ENCODE measurements around the gene RNF183. TPM values are rescaled to one million over a fixed set of nuclear protein-coding genes. Genes with fewer than 3 reads are reported as not detected.

Gene RNF183
- total RNA-seq, 8 experiments from 2014 or later, result 0.14 to 1.6 (median 0.29) TPM; not detected in 1

DNA sequence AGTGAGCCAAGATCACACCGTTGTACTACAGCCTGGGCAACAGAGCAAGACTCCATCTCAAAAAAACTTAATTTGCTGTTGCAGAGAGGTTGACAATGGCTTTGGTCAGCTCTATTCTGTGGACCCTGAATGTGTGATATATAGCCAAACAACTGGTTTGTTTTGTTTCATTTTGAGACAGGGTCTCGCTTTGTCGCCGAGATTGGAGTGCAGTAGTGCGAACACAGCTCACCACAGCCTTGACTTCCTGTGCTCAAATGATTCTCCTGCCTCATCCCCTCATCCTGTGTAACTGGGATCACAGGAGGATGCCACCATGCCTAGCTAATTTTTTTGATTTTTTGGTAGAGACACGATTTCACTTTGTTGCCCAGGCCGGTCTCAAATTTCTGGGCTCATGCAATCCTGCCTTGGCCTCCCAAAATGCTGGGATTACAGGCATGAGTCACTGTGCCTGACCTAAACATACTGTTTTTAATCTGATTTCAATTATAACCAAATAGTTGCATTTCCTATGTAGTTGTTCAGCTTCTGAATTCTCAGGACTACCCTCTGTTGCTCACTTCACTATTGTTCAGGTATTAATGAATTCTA lies 9.8 kb downstream of the RNF183 start:
- ATAC-seq (replicated peaks in 6 of 8), result peak in 1 of 8 experiments; percentile 60
- Histone ChIP-seq H3K27ac (no peak overlapping the region), H3K4me3 (no peak overlapping the region), H3K4me1 (replicated peaks in 1 of 2) (no peaks in the 10 kb centered on the region)
- in situ Hi-C loops (cut with MboI; ENCODE audit: low pct_unique_long_range_greater_than_20kb in 2 of 9, low sequenced_read_pairs in 9 of 9, unreplicated experiment in 9 of 9), result no loop called here
- 80 to 100% (median 95%) methylated on average over 1 to 6 of the region's 7 CpGs; no CpG with 5 or more reads in 1 of the 10 experiments for WGBS, 10 experiments

DNA sequence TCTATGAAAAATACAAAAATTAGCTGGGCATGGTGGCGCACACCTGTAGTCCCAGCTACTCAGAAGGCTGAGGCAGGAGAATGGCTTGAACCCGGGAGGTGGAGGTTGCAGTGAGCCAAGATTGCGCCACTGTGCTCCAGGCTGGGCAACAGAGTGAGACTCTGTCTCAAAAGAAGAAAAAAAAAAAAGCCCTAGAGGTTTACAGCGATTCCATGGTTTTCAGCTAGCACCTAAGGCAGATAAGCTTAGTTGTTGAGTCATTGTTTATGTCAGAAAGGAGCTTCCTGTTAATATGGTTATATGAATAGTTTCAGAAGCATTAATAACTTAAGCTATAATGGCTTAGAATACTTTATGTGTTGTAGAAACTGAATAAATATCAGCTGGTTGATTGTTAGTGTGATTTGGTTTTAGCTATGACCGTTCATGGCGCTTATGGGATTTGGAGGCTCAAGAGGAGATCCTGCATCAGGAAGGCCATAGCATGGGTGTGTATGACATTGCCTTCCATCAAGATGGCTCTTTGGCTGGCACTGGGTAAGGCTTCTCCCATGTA lies 13.0 kb downstream of the RNF183 start:
- Histone ChIP-seq H3K4me3 (no peak overlapping the region), H3K4me1 (replicated peaks in 1 of 2) (no peaks in the 10 kb centered on the region), H3K27ac (no peak overlapping the region)
- 92 to 100% (median 100%) methylated on average over 1 to 6 of the region's 6 CpGs for WGBS, 10 experiments
- in situ Hi-C loops (cut with MboI; ENCODE audit: low pct_unique_long_range_greater_than_20kb in 2 of 9, low sequenced_read_pairs in 9 of 9, unreplicated experiment in 9 of 9), result no loop called here
- ATAC-seq (replicated peaks in 6 of 8), result no peak

DNA sequence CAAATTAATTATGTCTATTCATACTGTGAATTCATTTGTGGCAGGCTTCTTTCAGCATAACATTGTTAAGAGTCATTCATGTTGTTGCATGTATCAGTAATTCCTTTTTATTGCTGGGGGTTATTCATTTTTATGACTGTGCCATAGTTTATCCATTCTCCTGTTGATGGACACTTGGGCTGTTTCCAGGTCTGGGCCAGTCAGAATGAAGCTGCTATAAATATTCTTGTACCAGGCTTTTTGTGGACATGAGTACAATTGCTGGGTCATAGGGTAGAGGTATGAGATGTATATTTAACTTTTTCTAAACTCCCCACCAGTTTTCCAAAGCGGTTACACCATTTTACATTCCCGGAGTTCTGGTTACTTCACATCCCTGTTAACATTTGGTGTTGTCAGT lies 14.1 kb downstream of the RNF183 start:
- WGBS, 10 experiments, result 81 to 100% (median 100%) methylated on average over 1 to 2 of the region's 2 CpGs; no CpG with 5 or more reads in 1 of the 10 experiments
- Histone ChIP-seq H3K27ac (no peak overlapping the region), H3K4me1 (replicated peaks in 1 of 2) (no peaks in the 10 kb centered on the region), H3K4me3 (no peak overlapping the region)
- no peak for ATAC-seq (replicated peaks in 6 of 8)
- in situ Hi-C loops (cut with MboI; ENCODE audit: low pct_unique_long_range_greater_than_20kb in 2 of 9, low sequenced_read_pairs in 9 of 9, unreplicated experiment in 9 of 9), result no loop called here

DNA sequence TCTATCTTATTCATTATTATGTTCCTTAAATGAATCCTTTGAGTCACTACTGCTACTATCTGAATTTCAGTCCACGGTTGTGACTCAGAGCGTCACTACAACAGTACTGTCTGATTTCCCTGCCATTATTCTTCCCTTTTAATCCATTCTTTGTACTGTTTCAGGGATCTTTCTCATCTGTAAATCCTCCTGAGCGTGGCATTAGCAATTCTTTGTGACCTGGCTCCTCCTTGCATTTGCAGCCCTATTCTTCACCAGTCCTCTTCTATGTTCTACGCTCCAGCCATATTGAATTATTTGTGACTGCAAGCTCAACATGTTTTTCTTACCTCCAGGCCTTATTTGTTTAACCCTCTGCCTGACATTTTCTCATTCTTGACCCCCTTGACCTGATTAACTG lies 21.8 kb downstream of the RNF183 start:
- Histone ChIP-seq H3K4me1 (replicated peaks in 1 of 2) (peaks cover 1 to 5% of the 10 kb centered on the region in 2 donors), H3K4me3 (no peak overlapping the region), H3K27ac (no peak overlapping the region)
- no peak for ATAC-seq (replicated peaks in 6 of 8)
- 78 to 100% (median 96%) methylated on average over 1 to 4 of the region's 4 CpGs for WGBS, 10 experiments
- in situ Hi-C loops (cut with MboI; ENCODE audit: low pct_unique_long_range_greater_than_20kb in 2 of 9, low sequenced_read_pairs in 9 of 9, unreplicated experiment in 9 of 9), result no loop called here

DNA sequence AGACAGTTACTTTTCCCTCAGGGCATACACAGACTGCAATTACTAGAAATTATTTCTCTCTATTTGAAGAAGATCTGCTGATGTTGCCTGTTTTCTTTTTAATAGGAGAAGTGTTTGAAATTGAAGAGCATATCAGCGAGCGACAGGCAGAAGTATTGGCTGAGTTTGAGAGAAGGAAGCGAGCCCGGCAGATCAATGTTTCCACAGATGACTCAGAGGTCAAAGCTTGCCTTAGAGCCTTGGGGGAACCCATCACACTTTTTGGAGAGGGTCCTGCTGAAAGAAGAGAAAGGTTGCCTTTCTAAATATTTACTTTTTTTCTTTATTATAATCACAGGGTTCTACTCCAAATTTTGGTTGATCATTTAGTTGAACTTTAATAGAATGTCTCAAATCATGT lies 24.3 kb downstream of the RNF183 start:
- Histone ChIP-seq H3K4me1 (replicated peaks in 1 of 2) (peaks cover 8 to 12% of the 10 kb centered on the region in 2 donors), H3K27ac (no peak overlapping the region), H3K4me3 (no peak overlapping the region)
- ATAC-seq (replicated peaks in 6 of 8), result no peak
- in situ Hi-C loops (cut with MboI; ENCODE audit: low pct_unique_long_range_greater_than_20kb in 2 of 9, low sequenced_read_pairs in 9 of 9, unreplicated experiment in 9 of 9), result no loop called here
- 76 to 100% (median 92%) methylated on average over 2 to 4 of the region's 4 CpGs; no CpG with 5 or more reads in 2 of the 10 experiments for WGBS, 10 experiments

DNA sequence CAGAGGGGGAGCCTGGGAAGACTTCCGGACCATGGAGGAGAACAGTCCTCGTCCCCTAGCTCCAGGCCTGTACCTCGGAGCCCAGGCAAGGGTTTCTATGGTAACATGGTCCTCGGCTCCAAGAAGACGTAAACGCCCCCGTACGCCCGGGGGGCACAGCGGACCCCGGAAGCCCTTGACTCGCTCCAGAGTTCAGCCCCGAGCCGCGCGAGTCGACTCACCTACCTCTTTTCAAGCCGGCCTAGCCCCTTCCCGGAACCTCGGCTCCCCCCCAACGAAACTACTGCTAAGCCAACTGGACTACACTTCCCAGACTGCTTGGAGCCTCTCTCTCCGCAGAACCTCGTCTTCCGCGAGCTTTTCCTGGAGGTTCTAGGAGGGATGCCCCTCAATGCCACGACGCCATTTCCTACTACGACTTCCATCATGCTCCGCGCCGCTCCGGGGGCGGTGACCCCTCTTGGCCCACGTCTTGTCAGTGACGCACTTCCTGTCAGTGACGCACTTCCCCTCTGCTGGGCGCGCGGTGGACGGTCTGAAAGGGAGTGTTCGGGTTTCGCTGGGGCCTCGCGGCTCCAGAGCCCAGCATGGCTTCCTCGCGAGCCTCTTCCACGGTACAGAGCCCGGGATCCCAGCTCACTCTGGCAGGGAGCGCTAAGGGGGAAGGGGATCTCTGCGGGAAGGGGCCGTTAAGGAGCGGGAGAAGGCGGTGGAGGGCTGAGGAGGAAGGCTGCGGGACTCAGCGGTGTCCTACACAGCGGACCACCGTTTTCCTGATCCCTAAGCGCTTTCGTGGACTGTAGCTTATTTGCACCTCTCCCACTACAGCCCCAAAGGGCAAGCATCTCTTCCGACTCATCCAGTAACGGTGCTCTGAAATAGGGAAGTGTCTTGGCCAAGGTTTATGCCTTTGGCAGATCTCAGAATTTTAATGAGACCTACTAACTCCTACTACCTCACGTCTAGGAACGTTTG lies 27.7 kb downstream of the RNF183 start, which contains the start of the genes CDC26 and PRPF4:
Gene CDC26 (minus strand): TSS at position 416 of the 975 bp plus-strand sequence. CDS start 3,065 bp downstream, outside the sequence.
Gene PRPF4 (plus strand): TSS at position 502 of the 975 bp plus-strand sequence. CDS start 86 bp downstream, at position 588.
- in situ Hi-C loops (cut with MboI; ENCODE audit: low pct_unique_long_range_greater_than_20kb in 2 of 9, low sequenced_read_pairs in 9 of 9, unreplicated experiment in 9 of 9), result no loop called here
- H3K4me3 ChIP-seq, result peak within 1 kb of the TSS; percentile 83 to 99 (median 87)
- WGBS, 10 experiments, result 0 to 7% (median 0%) methylated on average over 2 to 26 of the region's 63 CpGs; no CpG with 5 or more reads in 3 of the 10 experiments
- peak within 1 kb of the TSS; percentile 87 to 91 for H3K27ac ChIP-seq
- peak; percentile 93 to 95 (median 94) for ATAC-seq (replicated peaks in 6 of 8)
- H3K4me1 ChIP-seq (replicated peaks in 1 of 2), result peaks cover 8 to 13% of the 10 kb centered on the region in 2 donors

DNA sequence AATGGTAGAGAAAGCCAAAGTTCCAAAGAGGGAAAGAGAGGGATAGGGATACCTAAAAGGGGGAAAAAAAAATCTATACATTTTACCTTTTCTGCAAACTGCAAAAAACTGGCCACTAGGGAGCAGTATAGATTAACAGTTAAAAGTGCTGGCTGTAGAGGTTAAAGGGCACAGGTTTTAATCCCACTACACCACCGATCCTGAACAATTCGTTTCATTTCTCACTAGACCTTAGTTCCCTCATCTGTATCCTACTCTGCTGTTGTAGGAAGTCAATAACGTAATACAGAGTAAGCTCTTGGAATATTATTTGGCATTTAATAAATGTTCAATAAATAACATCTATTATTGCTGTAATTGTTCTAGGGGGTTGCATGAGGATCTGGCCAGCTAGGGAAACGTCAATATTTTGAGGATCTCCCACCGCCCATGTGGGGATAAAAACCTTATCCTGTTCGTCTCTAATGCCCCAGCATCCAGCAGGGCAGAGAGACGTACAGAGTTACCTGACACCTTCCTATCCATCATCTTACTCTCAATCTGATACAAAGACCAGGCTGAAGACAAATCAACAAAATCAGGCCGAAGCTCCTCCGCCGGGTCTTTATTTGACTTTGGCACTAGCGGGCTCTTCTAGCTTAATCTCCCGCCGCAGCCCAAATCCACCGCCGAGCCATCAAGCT lies 28.6 kb downstream of the RNF183 start:
- Histone ChIP-seq H3K27ac (peak overlapping the region; percentile 87 to 91), H3K4me1 (replicated peaks in 1 of 2) (peaks cover 8 to 13% of the 10 kb centered on the region in 2 donors), H3K4me3 (peak overlapping the region; percentile 83 to 99 (median 87))
- WGBS, 10 experiments, result 0 to 3% (median 0%) methylated on average over 1 to 12 of the region's 15 CpGs
- in situ Hi-C loops (cut with MboI; ENCODE audit: low pct_unique_long_range_greater_than_20kb in 2 of 9, low sequenced_read_pairs in 9 of 9, unreplicated experiment in 9 of 9), result loop anchor here in 1 of 9 experiments (25.0 kb wide), 1 partner anchor 388 kb away; no protein-coding TSS in a partner anchor
- peak in 7 of 8 experiments; percentile 0 to 2 (median 1) for ATAC-seq (replicated peaks in 6 of 8)

DNA sequence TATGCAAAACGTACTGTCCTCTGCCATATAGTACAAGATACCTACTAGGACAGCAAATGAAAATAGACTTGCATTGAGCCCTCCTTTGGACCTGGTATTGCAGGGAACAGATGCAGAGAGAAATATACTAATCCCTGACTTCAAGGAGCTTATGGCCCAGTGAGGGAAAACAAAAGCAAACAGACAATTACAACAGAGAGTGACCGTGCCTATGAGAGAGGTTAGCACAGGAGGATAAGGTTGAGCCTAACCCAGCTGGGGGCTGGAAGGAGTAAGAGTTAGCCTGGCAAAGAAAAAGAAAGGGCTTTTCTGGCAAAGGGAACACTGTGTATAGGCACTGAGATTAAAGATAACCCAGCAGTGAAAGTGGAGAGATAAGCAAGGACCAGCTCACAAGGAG lies 33.3 kb downstream of the RNF183 start:
- no peak for ATAC-seq (replicated peaks in 6 of 8)
- no peak overlapping the region for H3K27ac ChIP-seq
- H3K4me1 ChIP-seq (replicated peaks in 1 of 2), result peaks cover 4 to 7% of the 10 kb centered on the region in 2 donors
- 50 to 100% (median 83%) methylated on average over 1 to 2 of the region's 2 CpGs; no CpG with 5 or more reads in 1 of the 10 experiments for WGBS, 10 experiments
- H3K4me3 ChIP-seq, result no peak overlapping the region
- in situ Hi-C loops (cut with MboI; ENCODE audit: low pct_unique_long_range_greater_than_20kb in 2 of 9, low sequenced_read_pairs in 9 of 9, unreplicated experiment in 9 of 9), result loop anchor here in 1 of 9 experiments (25.0 kb wide), 1 partner anchor 392 kb away; no protein-coding TSS in a partner anchor

DNA sequence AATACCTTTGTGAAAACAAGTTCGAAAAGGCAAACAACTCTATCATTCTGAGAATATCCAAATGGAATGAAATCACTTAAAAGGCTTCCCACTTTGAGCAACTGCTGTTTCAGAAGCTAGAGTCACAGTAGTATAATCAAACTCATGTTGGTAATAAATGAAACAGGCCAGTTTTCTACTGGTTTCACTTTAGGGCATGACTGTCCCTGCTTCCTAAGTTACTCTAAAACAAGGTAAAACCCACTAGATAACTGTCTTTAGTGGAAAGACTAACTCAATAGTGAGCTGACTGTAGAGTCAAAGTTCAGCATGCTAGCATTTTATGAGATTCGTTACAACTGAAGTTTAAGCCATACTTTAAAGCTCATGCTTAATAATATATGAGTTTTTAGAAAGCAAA lies 33.8 kb downstream of the RNF183 start:
- Histone ChIP-seq H3K4me1 (replicated peaks in 1 of 2) (peaks cover 4 to 6% of the 10 kb centered on the region in 2 donors), H3K4me3 (no peak overlapping the region), H3K27ac (no peak overlapping the region)
- no peak for ATAC-seq (replicated peaks in 6 of 8)
- in situ Hi-C loops (cut with MboI; ENCODE audit: low pct_unique_long_range_greater_than_20kb in 2 of 9, low sequenced_read_pairs in 9 of 9, unreplicated experiment in 9 of 9), result loop anchor here in 1 of 9 experiments (25.0 kb wide), 1 partner anchor 393 kb away; no protein-coding TSS in a partner anchor
- WGBS, 10 experiments, result 57 to 100% (median 100%) methylated on average over 1 to 2 of the region's 2 CpGs; no CpG with 5 or more reads in 2 of the 10 experiments

DNA sequence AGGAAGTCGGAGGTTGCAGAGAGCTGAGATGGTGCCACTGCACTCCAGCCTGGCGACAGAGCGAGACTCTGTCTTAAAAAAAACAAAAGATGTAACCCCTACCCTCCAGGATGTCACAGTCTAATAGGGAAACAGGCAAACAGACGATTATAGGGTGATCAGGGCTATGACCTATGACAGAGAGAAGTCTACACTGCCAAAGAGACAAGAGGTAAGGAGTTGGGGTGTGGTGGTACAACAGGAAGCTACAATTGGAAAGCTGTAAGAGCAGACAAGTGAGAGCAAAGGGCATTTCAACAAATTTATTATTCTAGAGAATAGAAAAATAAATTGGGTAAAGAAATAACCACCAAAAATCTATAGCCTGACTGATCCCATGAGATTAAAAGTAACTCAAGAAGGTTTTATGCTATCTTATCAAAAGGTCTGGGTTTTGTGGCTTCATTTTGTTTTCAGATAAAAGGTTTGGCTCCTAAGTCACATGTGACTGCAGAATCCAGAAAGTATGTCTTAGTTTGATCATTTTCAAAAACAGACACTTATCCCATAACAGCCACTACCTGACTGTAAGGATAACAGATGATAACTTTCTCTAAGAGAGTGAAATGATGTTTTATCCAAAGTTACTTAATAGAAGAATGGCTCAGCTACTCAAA lies 35.1 kb downstream of the RNF183 start:
- WGBS, 10 experiments, result 40 to 100% (median 95%) methylated on average over 1 to 4 of the region's 4 CpGs; no CpG with 5 or more reads in 3 of the 10 experiments

DNA sequence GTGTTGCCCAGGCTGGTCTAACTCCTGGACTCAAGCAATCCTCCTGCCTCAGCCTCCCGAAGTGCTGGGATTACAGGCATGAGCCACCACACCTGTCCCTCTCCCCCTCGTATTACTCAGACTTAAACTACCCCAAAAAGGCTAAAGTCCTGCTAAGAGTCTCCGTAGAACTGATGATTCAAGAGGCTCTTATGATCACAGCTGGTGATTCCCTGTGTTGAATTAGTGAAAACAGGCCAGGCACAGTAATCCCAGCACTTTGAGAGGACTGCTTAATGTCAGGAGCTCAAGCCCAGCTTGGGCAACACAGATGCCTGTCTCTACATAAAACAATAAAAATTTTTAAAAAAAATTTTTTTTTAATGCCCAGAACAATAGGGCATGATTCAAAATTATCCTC lies 37.0 kb downstream of the RNF183 start:
- in situ Hi-C loops (cut with MboI; ENCODE audit: low pct_unique_long_range_greater_than_20kb in 2 of 9, low sequenced_read_pairs in 9 of 9, unreplicated experiment in 9 of 9), result loop anchor here in 1 of 9 experiments (25.0 kb wide), 1 partner anchor 396 kb away; no protein-coding TSS in a partner anchor
- Histone ChIP-seq H3K4me3 (no peak overlapping the region), H3K4me1 (replicated peaks in 1 of 2) (no peaks in the 10 kb centered on the region), H3K27ac (no peak overlapping the region)
- no peak for ATAC-seq (replicated peaks in 6 of 8)
- WGBS, 10 experiments, result 61 to 100% (median 92%) methylated on average over 1 to 3 of the region's 3 CpGs; no CpG with 5 or more reads in 2 of the 10 experiments

More for the DNA sequence above, 35.1 kb downstream of the RNF183 start:
- no peak for ATAC-seq (replicated peaks in 6 of 8)
- Histone ChIP-seq H3K4me1 (replicated peaks in 1 of 2) (no peaks in the 10 kb centered on the region), H3K27ac (no peak overlapping the region), H3K4me3 (no peak overlapping the region)
- in situ Hi-C loops (cut with MboI; ENCODE audit: low pct_unique_long_range_greater_than_20kb in 2 of 9, low sequenced_read_pairs in 9 of 9, unreplicated experiment in 9 of 9), result loop anchor here in 1 of 9 experiments (25.0 kb wide), 1 partner anchor 394 kb away; no protein-coding TSS in a partner anchor

All from motor neuron (in vitro differentiated cells).